Tibial nerve (tissue), 4 donors: Measurements from ENCODE around the gene ZNF148. TPM values are rescaled to one million over a fixed set of nuclear protein-coding genes. Genes with fewer than 3 reads are reported as not detected.

ENCODE experiments used
- DNase-seq, 2 donors: peaks; one replicate each; pipeline ENCODE4 v3.0.0-alpha.2; 2019; ENCODE audit warnings: low spot score in 2 of 2
- H3K27ac ChIP-seq, 4 donors: fragments of 200-600 bp; sonication (generic) in 3 of 4; one replicate each; pipeline ENCODE4 v1.5.1; 2017 to 2019; ENCODE audit warnings: mild to moderate bottlenecking in 1 of 4
- H3K27me3 ChIP-seq, 2 donors: fragments of 200-600 bp; sonication (generic) in 1 of 2; one replicate each; pipeline versions ENCODE4 v1.5.1 to v1.6.0; 2017 to 2019
- H3K36me3 ChIP-seq, 3 donors: fragments of 200-600 bp; sonication (generic); one replicate each; pipeline ENCODE4 v1.5.1; 2018 to 2019
- H3K4me1 ChIP-seq, 4 donors: fragments of 200-600 bp; sonication (generic) in 3 of 4; one replicate each; pipeline ENCODE4 v1.5.1; 2017 to 2019
- H3K4me3 ChIP-seq, 4 donors: fragments of 200-600 bp; sonication (generic) in 3 of 4; one replicate each; pipeline ENCODE4 v1.5.1; 2017 to 2019; ENCODE audit warnings: mild to moderate bottlenecking in 1 of 4, moderate library complexity in 1 of 4
- H3K9me3 ChIP-seq, 4 donors: fragments of 200-600 bp; sonication (generic) in 3 of 4; one replicate each; pipeline ENCODE4 v1.5.1; 2017 to 2019
- CTCF ChIP-seq, 5 experiments: fragments of 200-600 bp in 3 of 5; fragments of 450-650 bp in 2 of 5; sonication (generic) in 3 of 5; IDR thresholded peaks; one replicate each; pipeline ENCODE4 v1.5.1; 2016 to 2019; ENCODE audit warnings: antibody characterized with exemption in 5 of 5, mild to moderate bottlenecking in 3 of 5, moderate library complexity in 2 of 5
- EP300 ChIP-seq, 2 donors: sonication (generic); formaldehyde crosslinking; IDR thresholded peaks; one replicate each; pipeline ENCODE4 v1.6.1; 2017; ENCODE audit warnings: antibody characterized with exemption in 2 of 2, mild to moderate bottlenecking in 1 of 2
- POLR2A ChIP-seq, 2 donors: fragments of 450-650 bp; IDR thresholded peaks; one replicate each; pipeline ENCODE4 v1.6.1; 2017; ENCODE audit warnings: antibody characterized with exemption in 2 of 2, mild to moderate bottlenecking in 2 of 2, moderate library complexity in 2 of 2
- WGBS, 2 donors: methylation state at CpG; one replicate each; pipeline ENCODE4 v1.1.5; 2018; 5-methylcytosine and 5-hydroxymethylcytosine counted together
- total RNA-seq, 4 donors: library from RNA; depleted of rRNA; stranded (reverse); fragments of >200 nt; gene quantifications; one replicate each; pipeline ENCODE4 v1.1.0, GENCODE V29; 2016

Gene ZNF148
- total RNA-seq, 4 donors from 2014 or later: 19.5 to 28.0 (median 24.0) TPM

DNA sequence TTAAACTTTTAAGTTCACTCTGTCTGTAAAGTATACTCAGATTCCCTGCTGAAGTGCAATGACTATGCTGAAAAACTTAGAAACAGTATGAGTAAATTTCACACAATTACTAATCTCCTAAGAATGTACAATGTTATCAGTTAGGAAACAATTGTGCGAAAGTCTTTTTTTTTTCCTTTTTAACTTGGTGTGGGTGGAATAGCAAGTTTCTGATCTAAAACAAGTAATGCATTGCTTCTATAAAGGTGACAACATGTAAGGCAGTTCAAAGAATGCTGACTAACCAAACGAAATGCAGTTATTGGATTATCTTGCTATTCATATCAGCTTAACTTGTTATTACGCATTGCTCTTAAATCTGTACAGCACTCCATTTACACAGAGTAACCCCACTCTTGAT lies 143.2 kb downstream of the ZNF148 start:
- no peaks in the 10 kb centered on the region for H3K4me1 ChIP-seq
- TF ChIP-seq EP300 (IDR thresholded peaks at IDR 0.05) (no peak), POLR2A (IDR thresholded peaks at IDR 0.05) (no peak), CTCF (IDR thresholded peaks at IDR 0.05) (no peak)
- no peaks in the 10 kb centered on the region for H3K9me3 ChIP-seq
- 83 to 86% methylated on average over 3 of the region's 3 CpGs for WGBS, 2 donors
- no peak overlapping the region for H3K27ac ChIP-seq
- H3K36me3 ChIP-seq: peaks cover 0 to 23% (median 0%) of the 10 kb centered on the region in 3 donors
- no peak overlapping the region for H3K4me3 ChIP-seq
- no peak for DNase-seq
- H3K27me3 ChIP-seq: no peaks in the 10 kb centered on the region

- no peaks in the 10 kb centered on the region for H3K27me3 ChIP-seq
- no peak overlapping the region for H3K27ac ChIP-seq
- no peaks in the 10 kb centered on the region for H3K4me1 ChIP-seq
- TF ChIP-seq POLR2A (IDR thresholded peaks at IDR 0.05) (no peak), CTCF (IDR thresholded peaks at IDR 0.05) (no peak), EP300 (IDR thresholded peaks at IDR 0.05) (no peak)
- WGBS, 2 donors: 91 to 93% methylated on average over 1 of the region's 1 CpG
- DNase-seq: no peak
- peaks cover 0 to 26% (median 0%) of the 10 kb centered on the region in 3 donors for H3K36me3 ChIP-seq
- H3K4me3 ChIP-seq: no peak overlapping the region
- H3K9me3 ChIP-seq: no peaks in the 10 kb centered on the region
Observed at GRCh38 chr3:125229707-125230106, 145.4 kb downstream of the ZNF148 start.

GRCh38 chr3:125229168-125229567 lies 146.0 kb downstream of the ZNF148 start:
- H3K27me3 ChIP-seq: no peaks in the 10 kb centered on the region
- no peak overlapping the region for H3K27ac ChIP-seq
- no peak for TF ChIP-seq CTCF (IDR thresholded peaks at IDR 0.05)
- no peak for TF ChIP-seq EP300 (IDR thresholded peaks at IDR 0.05)
- no peak for TF ChIP-seq POLR2A (IDR thresholded peaks at IDR 0.05)
- WGBS, 2 donors: 81 to 85% methylated on average over 7 of the region's 7 CpGs
- no peak overlapping the region for H3K4me3 ChIP-seq
- H3K36me3 ChIP-seq: peaks cover 0 to 27% (median 0%) of the 10 kb centered on the region in 3 donors
- no peaks in the 10 kb centered on the region for H3K4me1 ChIP-seq
- no peak for DNase-seq
- no peaks in the 10 kb centered on the region for H3K9me3 ChIP-seq

GRCh38 chr3:125221831-125222230 lies 153.3 kb downstream of the ZNF148 start:
- no peak for DNase-seq
- Histone ChIP-seq H3K9me3 (no peaks in the 10 kb centered on the region), H3K27ac (no peak overlapping the region), H3K36me3 (peaks cover 0 to 4% (median 0%) of the 10 kb centered on the region in 3 donors), H3K27me3 (no peaks in the 10 kb centered on the region), H3K4me1 (no peaks in the 10 kb centered on the region), H3K4me3 (no peak overlapping the region)
- 73 to 76% methylated on average over 3 of the region's 3 CpGs for WGBS, 2 donors
- no peak for TF ChIP-seq CTCF (IDR thresholded peaks at IDR 0.05)
- TF ChIP-seq POLR2A (IDR thresholded peaks at IDR 0.05): no peak
- TF ChIP-seq EP300 (IDR thresholded peaks at IDR 0.05): no peak

DNA sequence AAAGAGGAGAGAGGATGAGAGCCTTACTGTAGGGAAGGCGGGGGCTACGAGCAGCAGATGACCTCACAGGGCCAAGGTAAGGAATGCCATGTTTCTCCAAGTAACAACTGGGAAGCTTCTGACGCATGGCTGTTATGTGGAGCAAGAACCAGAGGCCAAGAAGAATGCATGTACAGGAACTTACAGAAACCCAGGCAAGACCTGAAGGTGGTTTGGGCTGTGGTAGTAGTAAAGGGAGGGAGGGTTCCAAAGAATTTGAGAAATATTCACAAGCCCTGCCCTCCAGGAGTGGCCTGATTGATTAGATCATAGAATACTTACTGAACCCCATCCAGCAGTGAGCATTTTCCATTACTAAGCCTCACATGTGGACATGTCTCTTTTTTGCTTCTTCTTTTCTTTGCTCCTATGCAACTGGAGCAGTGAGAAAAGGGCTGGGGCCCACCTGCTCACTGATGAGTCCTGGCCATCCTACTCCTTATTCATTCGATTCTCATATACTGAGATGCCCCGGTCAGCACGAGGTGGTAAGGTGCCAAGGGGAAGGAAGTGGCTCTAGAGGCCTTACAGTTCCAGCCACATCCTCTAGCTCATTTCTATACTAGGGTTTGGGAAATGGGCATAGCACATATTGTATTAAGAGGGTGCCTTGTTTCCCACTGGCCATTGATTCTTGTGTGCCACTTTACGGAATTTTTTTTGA lies 154.2 kb downstream of the ZNF148 start:
- Histone ChIP-seq H3K4me3 (no peak overlapping the region), H3K27ac (no peak overlapping the region), H3K36me3 (peaks cover 0 to 4% (median 0%) of the 10 kb centered on the region in 3 donors), H3K27me3 (no peaks in the 10 kb centered on the region), H3K9me3 (no peaks in the 10 kb centered on the region), H3K4me1 (no peaks in the 10 kb centered on the region)
- TF ChIP-seq CTCF (IDR thresholded peaks at IDR 0.05): no peak
- no peak for TF ChIP-seq POLR2A (IDR thresholded peaks at IDR 0.05)
- TF ChIP-seq EP300 (IDR thresholded peaks at IDR 0.05): no peak
- WGBS, 2 donors: 61 to 68% methylated on average over 7 of the region's 7 CpGs
- no peak for DNase-seq
